Activated naive CD8-positive, alpha-beta T cell (primary cell): Measurements from ENCODE around the gene ANAPC10.
A peak's percentile ranks its signal among the peaks of the same experiment; 100 is the strongest.
"Not testable (repeated sequence)": the region's sequence is repeated elsewhere in the genome, so short reads cannot be mapped to it uniquely, and the experiment has no call there.

Source experiments
- H3K27ac Mint-ChIP-seq: one replicate; pipeline ENCODE4 v1.8.0; 2021; ENCODE audit warnings: mixed read lengths
- H3K27me3 Mint-ChIP-seq: one replicate; pipeline ENCODE4 v1.8.0; 2021; ENCODE audit warnings: mixed read lengths
- H3K36me3 Mint-ChIP-seq: one replicate; pipeline ENCODE4 v1.8.0; 2021; ENCODE audit warnings: mixed read lengths
- H3K4me1 Mint-ChIP-seq: one replicate; pipeline ENCODE4 v1.8.0; 2021; ENCODE audit warnings: low read depth, mixed read lengths
- H3K4me3 Mint-ChIP-seq: one replicate; pipeline ENCODE4 v1.8.0; 2021; ENCODE audit warnings: mild to moderate bottlenecking, mixed read lengths
- H3K9me3 Mint-ChIP-seq: one replicate; pipeline ENCODE4 v1.8.0; 2021; ENCODE audit warnings: low read depth, mixed read lengths

Gene ANAPC10

GRCh38 chr4:145097821-145098674, at the start of gene ANAPC10, which contains the start of gene ABCE1:
TSS of gene ANAPC10 (minus strand) at chr4:145098196. CDS start at chr4:145096099, 2,097 bp downstream.
TSS of gene ABCE1 (plus strand) at chr4:145098311. CDS start at chr4:145104413, 6,102 bp downstream.
- Mint-ChIP-seq H3K4me3 (no peak within 1 kb of the TSS), H3K27ac (peak within 1 kb of the TSS; percentile 100), H3K27me3 (no peaks in the 10 kb centered on the region), H3K4me1 (peaks cover 32% of the 10 kb centered on the region), H3K36me3 (peaks cover 33% of the 10 kb centered on the region), H3K9me3 (no peaks in the 10 kb centered on the region)

- not testable (repeated sequence) for H3K9me3 Mint-ChIP-seq, H3K4me3 Mint-ChIP-seq, H3K27me3 Mint-ChIP-seq
- Mint-ChIP-seq H3K4me1 (peaks cover 38% of the 10 kb centered on the region), H3K36me3 (peaks cover 21% of the 10 kb centered on the region), H3K27ac (peak overlapping the region; percentile 68)
Observed at GRCh38 chr4:145136219-145136618, 38.2 kb upstream of the ANAPC10 start.

- Mint-ChIP-seq H3K4me1 (peaks cover 43% of the 10 kb centered on the region), H3K4me3 (peak overlapping the region; percentile 45), H3K27me3 (no peaks in the 10 kb centered on the region), H3K9me3 (no peaks in the 10 kb centered on the region), H3K36me3 (peaks cover 18% of the 10 kb centered on the region), H3K27ac (peak overlapping the region; percentile 65)
Observed at GRCh38 chr4:145132511-145133098, 34.6 kb upstream of the ANAPC10 start.

GRCh38 chr4:145131848-145132247, 33.9 kb upstream of the ANAPC10 start:
- H3K9me3 Mint-ChIP-seq: no peaks in the 10 kb centered on the region
- H3K36me3 Mint-ChIP-seq: peaks cover 15% of the 10 kb centered on the region
- peak overlapping the region; percentile 46 for H3K27ac Mint-ChIP-seq
- no peak overlapping the region for H3K4me3 Mint-ChIP-seq
- no peaks in the 10 kb centered on the region for H3K27me3 Mint-ChIP-seq
- peaks cover 37% of the 10 kb centered on the region for H3K4me1 Mint-ChIP-seq

GRCh38 chr4:145130788-145131399, 32.9 kb upstream of the ANAPC10 start:
- peaks cover 17% of the 10 kb centered on the region for H3K36me3 Mint-ChIP-seq
- H3K9me3 Mint-ChIP-seq: no peaks in the 10 kb centered on the region
- H3K27ac Mint-ChIP-seq: peak overlapping the region; percentile 51
- H3K4me1 Mint-ChIP-seq: peaks cover 36% of the 10 kb centered on the region
- H3K4me3 Mint-ChIP-seq: no peak overlapping the region
- no peaks in the 10 kb centered on the region for H3K27me3 Mint-ChIP-seq

- Mint-ChIP-seq H3K36me3 (peaks cover 16% of the 10 kb centered on the region), H3K27me3 (no peaks in the 10 kb centered on the region), H3K9me3 (no peaks in the 10 kb centered on the region), H3K4me3 (no peak overlapping the region), H3K27ac (peak overlapping the region; percentile 51), H3K4me1 (peaks cover 31% of the 10 kb centered on the region)
Observed at GRCh38 chr4:145130130-145130529, 32.1 kb upstream of the ANAPC10 start.

- no peaks in the 10 kb centered on the region for H3K27me3 Mint-ChIP-seq
- peaks cover 14% of the 10 kb centered on the region for H3K36me3 Mint-ChIP-seq
- no peak overlapping the region for H3K4me3 Mint-ChIP-seq
- H3K9me3 Mint-ChIP-seq: no peaks in the 10 kb centered on the region
- H3K4me1 Mint-ChIP-seq: peaks cover 14% of the 10 kb centered on the region
- no peak overlapping the region for H3K27ac Mint-ChIP-seq
Observed at GRCh38 chr4:145125396-145125795, 27.4 kb upstream of the ANAPC10 start.

GRCh38 chr4:145108128-145108527, 10.1 kb upstream of the ANAPC10 start:
- Mint-ChIP-seq H3K27me3 (no peaks in the 10 kb centered on the region), H3K9me3 (no peaks in the 10 kb centered on the region), H3K27ac (peak overlapping the region; percentile 16), H3K4me1 (peaks cover 28% of the 10 kb centered on the region), H3K4me3 (no peak overlapping the region), H3K36me3 (peaks cover 8% of the 10 kb centered on the region)

- H3K36me3 Mint-ChIP-seq: peaks cover 6% of the 10 kb centered on the region
Observed at GRCh38 chr4:145107126-145107525, 9.1 kb upstream of the ANAPC10 start.

GRCh38 chr4:145103496-145103895, 5.5 kb upstream of the ANAPC10 start:
- peaks cover 30% of the 10 kb centered on the region for H3K4me1 Mint-ChIP-seq

More at GRCh38 chr4:145107126-145107525, 9.1 kb upstream of the ANAPC10 start:
- peaks cover 21% of the 10 kb centered on the region for H3K4me1 Mint-ChIP-seq
- no peak overlapping the region for H3K4me3 Mint-ChIP-seq
- no peaks in the 10 kb centered on the region for H3K9me3 Mint-ChIP-seq
- H3K27ac Mint-ChIP-seq: no peak overlapping the region
- no peaks in the 10 kb centered on the region for H3K27me3 Mint-ChIP-seq

GRCh38 chr4:145102619-145103018, 4.6 kb upstream of the ANAPC10 start:
- peaks cover 11% of the 10 kb centered on the region for H3K36me3 Mint-ChIP-seq
- no peak overlapping the region for H3K4me3 Mint-ChIP-seq
- no peaks in the 10 kb centered on the region for H3K9me3 Mint-ChIP-seq
- peaks cover 30% of the 10 kb centered on the region for H3K4me1 Mint-ChIP-seq
- H3K27me3 Mint-ChIP-seq: no peaks in the 10 kb centered on the region
- no peak overlapping the region for H3K27ac Mint-ChIP-seq

More at GRCh38 chr4:145103496-145103895, 5.5 kb upstream of the ANAPC10 start:
- no peaks in the 10 kb centered on the region for H3K9me3 Mint-ChIP-seq
- peaks cover 14% of the 10 kb centered on the region for H3K36me3 Mint-ChIP-seq
- peak overlapping the region; percentile 32 for H3K4me3 Mint-ChIP-seq
- H3K27ac Mint-ChIP-seq: no peak overlapping the region
- H3K27me3 Mint-ChIP-seq: no peaks in the 10 kb centered on the region

- Mint-ChIP-seq H3K4me3 (no peak overlapping the region), H3K9me3 (no peaks in the 10 kb centered on the region), H3K27me3 (no peaks in the 10 kb centered on the region), H3K27ac (no peak overlapping the region), H3K4me1 (peaks cover 31% of the 10 kb centered on the region), H3K36me3 (peaks cover 11% of the 10 kb centered on the region)
Observed at GRCh38 chr4:145101091-145101490, 3.1 kb upstream of the ANAPC10 start.

- Mint-ChIP-seq H3K27ac (peak overlapping the region; percentile 100), H3K36me3 (peaks cover 19% of the 10 kb centered on the region), H3K9me3 (no peaks in the 10 kb centered on the region), H3K4me1 (peaks cover 37% of the 10 kb centered on the region), H3K27me3 (no peaks in the 10 kb centered on the region), H3K4me3 (no peak overlapping the region)
Observed at GRCh38 chr4:145099653-145100052, 1.7 kb upstream of the ANAPC10 start.

GRCh38 chr4:145098675-145099037, 660 bp upstream of the ANAPC10 start:
- H3K36me3 Mint-ChIP-seq: peaks cover 27% of the 10 kb centered on the region
- H3K4me1 Mint-ChIP-seq: peaks cover 34% of the 10 kb centered on the region
- H3K4me3 Mint-ChIP-seq: no peak overlapping the region
- no peaks in the 10 kb centered on the region for H3K27me3 Mint-ChIP-seq
- H3K9me3 Mint-ChIP-seq: no peaks in the 10 kb centered on the region
- peak overlapping the region; percentile 100 for H3K27ac Mint-ChIP-seq

GRCh38 chr4:145097331-145097820, 620 bp downstream of the ANAPC10 start:
- Mint-ChIP-seq H3K27me3 (no peaks in the 10 kb centered on the region), H3K4me1 (peaks cover 34% of the 10 kb centered on the region), H3K9me3 (no peaks in the 10 kb centered on the region), H3K4me3 (no peak overlapping the region), H3K36me3 (peaks cover 35% of the 10 kb centered on the region), H3K27ac (peak overlapping the region; percentile 100)
